Activated CD4-positive, alpha-beta T cell treated with anti-CD3 and anti-CD28 coated beads for 48 hours (primary cell): ENCODE results near the gene APOM.
A peak's percentile ranks its signal among the peaks of the same experiment; 100 is the strongest.

Experiments
- DNase-seq: peaks from one replicate; pipeline ENCODE4 v3.0.0-alpha.2; 2020

APOM gene

DNA sequence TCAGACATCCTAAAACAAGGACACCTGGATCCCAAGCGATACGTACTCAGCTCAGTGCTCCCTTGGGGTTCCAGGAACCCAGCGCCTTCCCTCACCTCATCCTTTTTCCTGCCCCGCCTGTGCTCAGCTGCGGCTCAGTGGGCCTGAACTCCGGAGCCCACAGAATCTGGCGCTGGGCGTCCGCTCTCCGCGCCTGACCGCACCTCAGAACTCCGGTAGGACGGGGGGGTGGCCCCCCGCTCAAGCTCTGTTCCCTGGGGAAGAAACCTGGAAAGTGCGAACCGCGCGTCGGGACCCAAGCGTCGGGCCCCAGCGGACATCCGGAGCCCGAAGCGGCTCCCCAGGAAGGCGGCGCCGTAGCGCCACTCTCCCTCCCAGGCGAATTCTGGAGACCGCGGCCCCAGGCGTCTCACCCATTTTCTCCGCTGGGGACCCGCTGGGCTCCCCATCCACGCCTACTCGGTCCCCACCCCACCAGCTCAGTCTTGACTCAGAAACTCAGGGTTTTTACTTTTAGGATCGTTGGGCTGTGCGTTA is 25.5 kb downstream of the APOM start:
- DNase-seq, result peak; percentile 59

DNA sequence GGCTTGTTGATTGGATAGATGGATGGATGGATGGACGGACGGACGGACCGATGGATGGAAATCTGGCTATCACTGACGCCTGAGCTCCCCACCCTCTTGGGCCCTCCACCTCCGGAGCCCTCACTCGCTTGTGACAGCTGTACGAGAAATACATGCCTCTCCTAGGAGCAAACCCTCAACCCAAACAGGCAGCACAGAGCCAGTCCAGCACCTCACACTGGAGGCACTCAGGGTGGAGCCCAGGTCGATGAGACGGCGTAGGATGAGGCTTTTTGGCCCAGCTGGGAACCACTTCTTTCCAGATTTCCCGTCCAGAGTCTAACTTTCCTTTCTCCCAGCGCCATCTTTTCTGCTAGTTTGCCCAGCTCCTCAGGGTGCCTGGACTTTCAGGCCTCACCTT is 27.9 kb downstream of the APOM start:
- no peak for DNase-seq

GRCh38 chr6:31686483-31686882 is 30.8 kb downstream of the APOM start:
- no peak for DNase-seq

GRCh38 chr6:31687321-31687720 is 31.6 kb downstream of the APOM start:
- no peak for DNase-seq

- no peak for DNase-seq
Measured at GRCh38 chr6:31687860-31688693, 32.4 kb downstream of the APOM start.

DNA sequence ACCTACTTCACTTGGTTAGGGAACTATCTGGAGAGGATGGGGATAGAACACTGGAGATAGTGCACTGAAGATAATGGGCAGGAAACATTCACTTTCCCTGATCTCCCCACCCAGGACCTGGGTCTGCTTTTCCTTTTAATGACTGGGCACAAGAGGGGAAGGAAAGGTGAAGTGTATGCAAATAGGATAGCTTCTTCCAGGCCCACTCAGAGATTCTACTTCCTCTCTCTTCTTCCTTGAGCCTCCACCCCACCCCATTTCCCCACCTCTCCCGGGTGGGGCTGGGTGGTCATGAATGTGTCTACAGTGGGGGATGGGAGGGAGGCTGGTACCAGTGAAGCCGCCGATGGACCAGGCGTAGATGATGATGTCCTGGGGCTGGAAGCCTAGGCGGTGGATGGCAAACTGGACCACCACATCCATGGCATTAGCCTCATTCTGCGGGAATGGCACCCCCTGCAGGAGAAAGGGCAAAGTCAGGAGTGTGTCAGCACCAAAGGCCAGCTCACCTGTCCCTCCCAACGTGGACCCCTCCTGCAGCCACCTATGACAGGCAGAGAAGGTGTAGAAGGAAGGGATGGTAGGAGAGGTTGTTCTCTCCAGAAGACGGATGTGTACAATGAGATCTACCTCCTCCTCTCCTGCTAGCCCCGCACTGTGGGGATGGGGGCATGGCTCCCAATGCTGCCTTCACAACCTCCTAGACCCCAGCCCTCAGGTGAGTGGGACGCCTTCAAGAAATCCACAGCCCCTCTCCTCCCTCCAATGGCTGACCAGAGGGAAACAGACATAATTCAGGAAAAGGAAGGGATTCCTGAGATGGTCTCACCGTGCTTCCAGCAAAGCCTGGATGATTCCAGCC is 33.8 kb downstream of the APOM start:
- peak; percentile 24 for DNase-seq

GRCh38 chr6:31690231-31691077 is 34.8 kb downstream of the APOM start:
- DNase-seq, result no peak

GRCh38 chr6:31691078-31691463 is 35.4 kb downstream of the APOM start:
- no peak for DNase-seq

DNA sequence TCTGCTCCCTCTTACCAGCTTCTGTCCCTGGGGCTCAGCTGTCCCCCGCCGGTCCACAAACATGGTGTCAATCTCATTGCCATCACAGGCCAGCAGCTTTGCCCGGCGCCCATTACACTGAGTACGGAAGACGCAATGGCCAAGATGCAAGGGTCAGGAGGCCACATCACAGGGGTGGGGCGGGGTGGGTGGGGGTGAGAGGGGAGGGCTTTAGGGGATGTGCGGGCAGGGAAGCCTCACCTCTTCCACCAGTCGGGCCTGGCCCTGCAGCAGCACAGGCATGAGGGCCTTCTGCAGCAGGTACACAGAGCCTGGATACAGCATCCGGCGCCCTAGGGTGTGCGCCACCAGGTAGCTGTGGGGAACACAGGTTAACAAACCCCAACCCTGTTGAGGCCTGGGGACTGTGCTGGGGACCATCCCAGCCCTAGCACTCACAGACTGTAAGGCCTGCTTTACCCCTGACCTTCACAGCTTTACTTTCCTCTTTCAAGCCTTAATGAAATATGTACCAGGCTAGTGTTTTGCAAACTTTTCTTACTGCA is 35.9 kb downstream of the APOM start:
- no peak for DNase-seq

DNA sequence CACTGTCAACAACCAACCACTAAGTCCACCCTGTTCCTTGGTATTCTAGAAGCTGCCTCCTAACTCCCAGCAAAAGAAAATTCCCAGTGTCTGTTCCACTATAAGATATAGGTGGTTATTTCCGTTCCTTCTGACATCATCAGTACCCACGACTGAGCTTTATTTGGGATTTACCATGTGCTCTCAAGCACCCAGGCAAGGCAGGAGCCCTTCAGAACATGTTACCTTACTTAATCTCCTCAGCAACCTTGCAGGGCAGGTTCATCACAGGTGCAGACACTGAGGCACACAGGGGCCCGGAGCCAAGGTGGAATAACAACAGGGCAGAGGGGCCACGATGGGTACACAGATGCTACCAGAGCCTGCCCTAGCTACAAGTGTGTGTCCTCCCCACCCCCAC is 36.7 kb downstream of the APOM start:
- no peak for DNase-seq

GRCh38 chr6:31692886-31693285 is 37.2 kb downstream of the APOM start:
- no peak for DNase-seq

GRCh38 chr6:31693535-31693934 is 37.8 kb downstream of the APOM start:
- no peak for DNase-seq

DNA sequence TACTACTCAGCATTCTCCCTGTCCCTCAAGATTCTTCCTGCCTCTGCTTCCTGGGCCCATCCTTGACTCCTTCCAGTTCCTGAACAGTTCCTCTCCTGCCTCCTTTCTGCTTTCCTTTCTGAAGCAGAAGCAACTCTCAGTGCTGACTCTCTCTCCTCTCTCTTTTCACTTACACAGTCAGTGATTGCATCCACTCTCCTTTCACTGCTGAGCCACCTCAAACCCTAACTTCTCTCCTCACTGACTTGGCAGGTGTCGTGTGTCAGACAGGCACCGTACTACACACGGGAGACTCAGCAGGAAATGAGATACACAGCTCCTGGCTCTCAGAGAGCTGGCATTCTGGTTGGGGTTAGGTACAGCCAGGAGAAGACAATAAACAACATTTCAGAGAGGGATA is 41.9 kb downstream of the APOM start:
- DNase-seq, result no peak

- DNase-seq, result no peak
Measured at GRCh38 chr6:31700740-31701401, 45.2 kb downstream of the APOM start.

DNA sequence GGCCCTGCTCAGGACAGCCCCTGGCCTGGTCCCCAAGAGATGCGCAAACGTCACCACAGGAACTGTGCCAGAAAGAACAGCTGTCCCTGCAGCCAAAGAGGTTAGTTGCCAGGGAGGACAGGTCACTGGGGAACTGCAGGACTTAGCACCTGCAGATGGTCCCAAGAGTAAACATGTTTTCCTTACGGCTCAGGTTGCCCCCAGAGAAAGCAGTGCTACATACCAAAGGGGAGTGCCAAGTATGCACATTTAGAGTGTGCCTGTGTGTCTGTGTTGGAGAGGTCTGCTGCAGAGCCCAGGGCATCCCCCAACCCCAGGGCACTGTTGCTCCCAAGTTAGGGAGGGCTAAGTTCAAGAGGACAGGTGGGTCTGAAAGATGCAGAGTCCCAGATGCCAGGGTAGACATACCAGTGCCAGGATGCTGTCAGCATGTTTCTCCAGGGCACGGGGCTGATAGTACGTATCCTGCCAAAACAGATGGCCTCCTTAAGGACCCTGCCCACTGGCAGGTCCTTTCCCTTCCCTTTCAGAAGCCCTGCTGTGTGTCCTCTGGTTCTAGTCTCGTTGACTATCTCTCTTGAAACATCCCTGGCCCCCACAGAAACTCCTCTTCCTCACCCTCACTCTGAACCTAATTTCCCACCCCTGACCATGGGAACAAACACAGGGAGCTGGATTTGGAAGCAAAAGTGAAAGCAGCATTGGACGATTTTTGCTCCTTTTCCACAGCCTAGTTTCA is 46.1 kb downstream of the APOM start:
- no peak for DNase-seq

GRCh38 chr6:31702405-31702818 is 46.7 kb downstream of the APOM start:
- DNase-seq, result peak; percentile 59

DNA sequence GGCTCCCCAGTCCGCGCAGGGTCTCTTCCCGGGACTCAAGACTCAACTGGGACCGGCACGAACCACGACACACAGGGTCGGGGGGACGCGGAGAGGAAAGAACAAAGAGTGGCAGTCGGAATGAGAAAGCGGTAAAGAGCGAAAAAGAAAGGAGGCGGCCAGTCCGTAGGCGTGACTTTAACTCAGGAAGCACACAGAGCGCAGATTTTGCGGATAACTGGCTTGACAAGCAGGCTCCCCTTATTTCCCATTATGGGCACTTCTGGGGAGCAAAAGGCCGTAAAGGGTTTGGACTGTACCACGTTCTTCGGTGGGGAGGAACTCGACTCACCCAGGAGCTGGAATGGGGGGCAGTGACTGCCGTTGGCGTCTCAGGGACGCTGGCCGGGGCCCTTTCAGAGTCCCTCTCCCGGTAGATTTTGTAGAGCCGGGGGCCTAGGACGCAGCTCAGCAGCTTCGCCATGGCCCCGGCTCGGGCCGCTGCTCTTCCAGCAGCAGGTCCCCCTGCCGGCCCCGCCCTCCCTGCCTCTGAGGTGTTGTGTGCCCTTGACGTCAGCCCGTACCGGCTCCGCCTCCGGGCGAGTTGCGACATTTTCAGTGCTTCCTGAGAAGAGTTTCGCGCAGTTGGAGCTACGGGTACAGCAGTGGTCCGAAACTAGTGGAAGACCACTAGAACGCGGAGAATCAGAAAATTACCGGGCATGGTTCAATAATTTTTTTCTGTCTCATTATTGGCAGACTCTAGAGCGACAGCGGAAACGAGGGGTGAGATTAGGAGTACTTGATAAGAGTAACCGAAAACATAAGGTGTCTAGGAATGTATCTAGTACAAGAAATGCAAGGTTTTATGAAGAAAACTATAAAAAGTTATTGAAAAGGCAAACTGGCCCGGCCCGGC is 47.4 kb downstream of the APOM start, which contains the start of gene ABHD16A:
TSS of gene ABHD16A (minus strand) at position 506 of the 898 bp plus-strand sequence. CDS start at position 463, 43 bp downstream.
- DNase-seq, result peak; percentile 99

DNA sequence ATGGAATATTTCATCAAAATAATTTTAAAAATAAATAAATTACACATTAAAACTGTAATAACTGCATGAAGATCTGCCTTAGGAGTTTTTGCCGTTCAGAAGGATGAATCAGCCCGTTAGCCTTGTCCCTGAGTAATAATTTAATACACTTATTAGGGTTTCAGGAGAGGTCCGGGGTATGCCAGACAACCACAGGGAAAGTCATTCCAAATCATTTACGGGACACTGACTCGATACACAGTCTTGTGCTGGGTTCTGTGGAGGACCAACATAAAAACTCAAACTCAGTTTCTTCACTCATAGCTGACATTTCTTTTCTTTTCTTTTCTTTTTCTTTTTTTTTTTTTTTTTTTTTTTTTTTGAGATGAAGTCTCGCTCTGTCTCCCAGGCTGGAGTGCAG is 50.2 kb downstream of the APOM start:
- DNase-seq, result no peak

DNA sequence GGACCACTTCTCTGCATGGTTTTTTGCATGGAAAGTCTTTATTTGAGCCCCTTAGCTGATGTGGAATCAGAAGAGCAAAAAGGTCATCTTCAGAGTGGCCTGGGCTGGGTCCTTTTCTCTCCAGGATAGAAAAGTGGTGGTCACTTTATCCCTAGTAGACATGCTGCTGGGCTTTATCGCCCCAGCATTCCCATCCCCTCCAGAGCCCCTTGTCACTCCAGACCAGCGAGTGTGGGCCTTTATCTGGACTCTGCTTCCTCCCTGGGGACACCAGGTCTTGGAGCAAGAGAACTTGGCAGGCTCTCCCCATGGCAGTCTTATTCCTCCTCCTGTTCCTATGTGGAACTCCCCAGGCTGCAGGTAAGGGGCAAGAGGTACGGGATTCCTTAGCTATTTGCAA is 50.9 kb downstream of the APOM start, which contains the start of gene LY6G6F:
TSS of gene LY6G6F (plus strand) at position 268 of the 400 bp plus-strand sequence. CDS start at position 309, 41 bp downstream.
- DNase-seq, result no peak

DNA sequence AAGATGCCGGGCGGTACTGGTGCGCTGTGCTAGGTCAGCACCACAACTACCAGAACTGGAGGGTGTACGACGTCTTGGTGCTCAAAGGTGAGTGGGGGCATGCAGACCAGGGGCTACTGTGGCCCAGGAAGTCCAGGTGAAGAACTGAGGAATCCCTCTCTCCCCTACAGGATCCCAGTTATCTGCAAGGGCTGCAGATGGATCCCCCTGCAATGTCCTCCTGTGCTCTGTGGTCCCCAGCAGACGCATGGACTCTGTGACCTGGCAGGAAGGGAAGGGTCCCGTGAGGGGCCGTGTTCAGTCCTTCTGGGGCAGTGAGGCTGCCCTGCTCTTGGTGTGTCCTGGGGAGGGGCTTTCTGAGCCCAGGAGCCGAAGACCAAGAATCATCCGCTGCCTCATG is 52.0 kb downstream of the APOM start:
- no peak for DNase-seq
